ENCODE results near the gene MRPL28. TPM values are rescaled to one million over a fixed set of nuclear protein-coding genes. Genes with fewer than 3 reads are reported as not detected.

Gene MRPL28
- total RNA-seq, 4 donors from 2014 or later: 47.7 to 93.5 (median 55.8) TPM

- 80% methylated on average over 1 of the region's 22 CpGs; no CpG with 5 or more reads in 1 of the 2 donors for WGBS, 2 donors (ENCODE audit: low coverage in 1 of 2)
- peaks cover 0 to 61% (median 11%) of the 10 kb centered on the region in 3 donors for H3K4me1 ChIP-seq
- peak overlapping the region in 3 of 4 donors; percentile 90 to 92 (median 92) for H3K27ac ChIP-seq
- peaks cover 0 to 12% of the 10 kb centered on the region in 2 donors for H3K36me3 ChIP-seq
- H3K27me3 ChIP-seq: no peaks in the 10 kb centered on the region
- TF ChIP-seq CTCF (IDR thresholded peaks at IDR 0.05): no peak
- no peak for TF ChIP-seq EP300 (IDR thresholded peaks at IDR 0.05)
- no peak for ATAC-seq
- no peaks in the 10 kb centered on the region for H3K9me3 ChIP-seq
- H3K4me3 ChIP-seq: no peak overlapping the region
Measured at GRCh38 chr16:399340-400019, 29.1 kb upstream of the MRPL28 start.

GRCh38 chr16:398561-399339, 28.4 kb upstream of the MRPL28 start:
- WGBS, 2 donors (ENCODE audit: low coverage in 1 of 2): no CpG with 5 or more reads among the region's 24 CpGs
- peak overlapping the region in 3 of 4 donors; percentile 92 to 94 (median 92) for H3K27ac ChIP-seq

GRCh38 chr16:397736-398332, 27.5 kb upstream of the MRPL28 start:
- WGBS, 2 donors (ENCODE audit: low coverage in 1 of 2): 3 to 10% methylated on average over 2 to 6 of the region's 29 CpGs
- H3K36me3 ChIP-seq: peaks cover 0 to 12% of the 10 kb centered on the region in 2 donors
- peak overlapping the region; percentile 51 to 83 for H3K4me3 ChIP-seq
- ATAC-seq: peak; percentile 57
- no peak for TF ChIP-seq POLR2A (IDR thresholded peaks at IDR 0.05)
- peak in 3 of 4 experiments; percentile 66 to 73 (median 71) for TF ChIP-seq CTCF (IDR thresholded peaks at IDR 0.05)
- peak overlapping the region; percentile 54 to 94 (median 92) for H3K27ac ChIP-seq
- no peaks in the 10 kb centered on the region for H3K9me3 ChIP-seq
- H3K4me1 ChIP-seq: peaks cover 0 to 57% (median 11%) of the 10 kb centered on the region in 3 donors
- no peaks in the 10 kb centered on the region for H3K27me3 ChIP-seq

More at GRCh38 chr16:398561-399339, 28.4 kb upstream of the MRPL28 start:
- peaks cover 0 to 61% (median 11%) of the 10 kb centered on the region in 3 donors for H3K4me1 ChIP-seq
- H3K27me3 ChIP-seq: no peaks in the 10 kb centered on the region
- no peak for TF ChIP-seq CTCF (IDR thresholded peaks at IDR 0.05)
- TF ChIP-seq POLR2A (IDR thresholded peaks at IDR 0.05): no peak
- TF ChIP-seq EP300 (IDR thresholded peaks at IDR 0.05): no peak
- TF ChIP-seq POLR2AphosphoS5 (IDR thresholded peaks at IDR 0.05): no peak
- H3K36me3 ChIP-seq: peaks cover 0 to 12% of the 10 kb centered on the region in 2 donors
- no peaks in the 10 kb centered on the region for H3K9me3 ChIP-seq
- no peak overlapping the region for H3K4me3 ChIP-seq
- ATAC-seq: no peak

- H3K9me3 ChIP-seq: no peaks in the 10 kb centered on the region
- WGBS, 2 donors (ENCODE audit: low coverage in 1 of 2): 0% methylated on average over 4 to 16 of the region's 75 CpGs
- no peak for ATAC-seq
- H3K36me3 ChIP-seq: peaks cover 0 to 12% of the 10 kb centered on the region in 2 donors
- peak within 1 kb of the TSS; percentile 64 to 94 (median 92) for H3K27ac ChIP-seq
- no peak for TF ChIP-seq EP300 (IDR thresholded peaks at IDR 0.05)
- peak; percentile 17 to 56 for TF ChIP-seq POLR2A (IDR thresholded peaks at IDR 0.05)
- H3K4me1 ChIP-seq: peaks cover 0 to 50% (median 9%) of the 10 kb centered on the region in 3 donors
- peak within 1 kb of the TSS; percentile 51 to 83 for H3K4me3 ChIP-seq
- H3K27me3 ChIP-seq: no peaks in the 10 kb centered on the region
Measured at GRCh38 chr16:397135-397661, 26.9 kb upstream of the MRPL28 start, which contains the start of gene NME4. TSS of gene NME4 (plus strand) at chr16:397199. CDS start at chr16:397223, 24 bp downstream.

- Histone ChIP-seq H3K27me3 (no peaks in the 10 kb centered on the region), H3K4me1 (peaks cover 0 to 48% (median 9%) of the 10 kb centered on the region in 3 donors), H3K36me3 (peaks cover 0 to 12% of the 10 kb centered on the region in 2 donors), H3K27ac (peak overlapping the region; percentile 64 to 94 (median 92)), H3K4me3 (peak overlapping the region; percentile 51 to 83), H3K9me3 (no peaks in the 10 kb centered on the region)
- peak; percentile 46 for ATAC-seq
- no peak for TF ChIP-seq EP300 (IDR thresholded peaks at IDR 0.05)
- TF ChIP-seq CTCF (IDR thresholded peaks at IDR 0.05): peak in 1 of 4 experiments; percentile 5
- 3 to 4% methylated on average over 12 to 15 of the region's 22 CpGs for WGBS, 2 donors (ENCODE audit: low coverage in 1 of 2)
Measured at GRCh38 chr16:396605-397004, 26.3 kb upstream of the MRPL28 start.

All from gastroesophageal sphincter (tissue), 4 donors.